Sigmoid colon (tissue), 7 donors: ENCODE results near the gene CEBPG. TPM values are rescaled to one million over a fixed set of nuclear protein-coding genes. Genes with fewer than 3 reads are reported as not detected.
A peak's percentile ranks its signal among the peaks of the same experiment; 100 is the strongest.

Experiments used
- DNase-seq: peaks from one replicate; pipeline ENCODE4 v3.0.0-alpha.2; 2019
- H3K27ac ChIP-seq, 4 donors: fragments of 200-600 bp; sonication (generic); one replicate each; pipeline ENCODE4 v1.5.1; 2016 to 2019; ENCODE audit warnings: mild to moderate bottlenecking in 1 of 4
- H3K27me3 ChIP-seq, 3 donors: fragments of 200-600 bp; sonication (generic); one replicate each; pipeline ENCODE4 v1.5.1; 2019; ENCODE audit warnings: mild to moderate bottlenecking in 1 of 3
- H3K36me3 ChIP-seq, 4 donors: fragments of 200-600 bp; sonication (generic); one replicate each; pipeline ENCODE4 v1.5.1; 2016 to 2019
- H3K4me1 ChIP-seq, 4 donors: fragments of 200-600 bp; sonication (generic); one replicate each; pipeline ENCODE4 v1.5.1; 2017 to 2019
- H3K4me3 ChIP-seq, 4 donors: fragments of 200-600 bp; sonication (generic); one replicate each; pipeline ENCODE4 v1.5.1; 2017 to 2019; ENCODE audit warnings: mild to moderate bottlenecking in 2 of 4, moderate library complexity in 1 of 4
- H3K9me3 ChIP-seq, 4 donors: fragments of 200-600 bp in 3 of 4; sonication (generic) in 3 of 4; one replicate each; pipeline versions ENCODE4 v1.5.1 to v1.6.1; 2013 to 2019
- EP300 ChIP-seq, 4 donors: sonication (generic); formaldehyde crosslinking; IDR thresholded peaks; one replicate each; pipeline ENCODE4 v1.6.1; 2017; ENCODE audit warnings: antibody characterized with exemption in 4 of 4
- POLR2A ChIP-seq, 2 donors: fragments of 450-650 bp; IDR thresholded peaks; one replicate each; pipeline ENCODE4 v1.6.1; 2016; ENCODE audit warnings: antibody characterized with exemption in 2 of 2, mild to moderate bottlenecking in 2 of 2, moderate library complexity in 2 of 2
- POLR2AphosphoS5 ChIP-seq, 4 donors: sonication (generic); formaldehyde crosslinking; IDR thresholded peaks; one replicate each; pipeline ENCODE4 v1.6.1; 2017; ENCODE audit warnings: antibody characterized with exemption in 4 of 4
- WGBS, 2 donors: extraction: QIAGEN DNeasy Blood & Tissue Kit; methylation state at CpG; one replicate each; pipeline ENCODE4 v1.1.7; 2013; 5-methylcytosine and 5-hydroxymethylcytosine counted together
- intact Hi-C: fragments of 100-400 bp; cut with DNase I; formaldehyde crosslinking; loops from one replicate; pipeline ENCODE4 v1.15.1; 2023
- polyA plus RNA-seq, 3 donors: library from polyadenylated mRNA; stranded (reverse); fragments of 200-250 nt; gene quantifications; one replicate each; pipeline ENCODE4 v1.2.3, GENCODE V29; 2013
- total RNA-seq, 4 donors: library from RNA; depleted of rRNA; stranded (reverse); fragments of >200 nt; gene quantifications; one replicate each; pipeline ENCODE4 v1.1.0, GENCODE V29; 2016
- TF ChIP-seq, protein P1 (sequence below), 4 experiments: fragments of 450-650 bp in 3 of 4; fragments of 200-600 bp in 1 of 4; IDR thresholded peaks; one replicate each; pipeline ENCODE4 v1.5.1; 2016 to 2019; ENCODE audit warnings: antibody characterized with exemption in 4 of 4, mild to moderate bottlenecking in 3 of 4, moderate library complexity in 2 of 4
- donor health status: healthy with polysubstance abuse.
- donor health status: Bipolar disorder and iron deficiency.
- donor health status: healthy.

Gene CEBPG
- total RNA-seq: 10 to 100 TPM; 18.6 to 27.8 (median 23.0) TPM
- polyA plus RNA-seq: 10 to 100 TPM; 44.2 to 84.6 (median 64.9) TPM

DNA sequence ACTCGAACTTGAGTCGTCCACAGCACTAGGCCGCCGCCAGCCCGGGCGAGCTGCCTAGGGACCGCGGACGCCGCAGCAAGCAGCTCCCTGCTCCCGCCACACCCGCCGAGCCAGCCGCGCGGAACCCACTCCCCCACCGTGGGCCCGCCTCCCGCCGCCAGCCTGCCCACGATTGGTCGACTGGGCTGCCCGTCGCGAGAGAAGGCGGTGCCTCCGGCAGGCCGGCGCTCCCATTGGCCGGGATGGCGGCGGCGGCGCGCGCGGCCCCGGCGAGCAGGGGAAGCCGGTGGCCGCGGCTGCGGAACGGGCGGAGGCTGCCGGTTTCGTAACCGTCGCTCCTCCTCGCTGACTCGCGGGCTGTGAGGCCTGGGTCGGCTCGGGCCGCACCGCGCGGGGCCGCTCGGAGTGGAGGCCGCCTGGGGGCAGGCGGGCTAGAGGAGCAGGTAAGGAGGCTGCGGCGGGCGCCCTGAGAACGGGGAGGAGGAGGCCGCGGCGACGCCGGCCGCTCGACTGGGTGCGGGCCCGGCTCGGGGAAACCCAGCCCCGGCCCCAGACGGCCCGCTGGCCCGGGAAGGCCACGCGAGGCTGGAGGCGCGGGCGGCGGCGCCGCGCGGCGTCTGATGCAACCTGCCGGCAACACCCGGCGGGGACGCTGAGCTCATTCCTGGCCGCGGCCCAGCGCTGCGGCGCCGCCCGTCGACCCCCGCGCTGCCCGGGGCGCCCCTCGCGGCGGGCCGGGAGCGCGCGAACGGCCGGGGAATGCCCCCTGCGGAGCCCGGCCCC is at the start of gene CEBPG:
CEBPG (plus strand) TSS at position 257 of the 783 bp plus-strand sequence. CDS start 5,531 bp downstream, outside the sequence.
- no peaks in the 10 kb centered on the region for H3K36me3 ChIP-seq
- H3K9me3 ChIP-seq: no peaks in the 10 kb centered on the region
- H3K27ac ChIP-seq: peak within 1 kb of the TSS; percentile 94 to 100 (median 96)
- no peaks in the 10 kb centered on the region for H3K27me3 ChIP-seq
- 0% methylated on average over 118 of the region's 118 CpGs for WGBS, 2 donors
- TF ChIP-seq EP300 (IDR thresholded peaks at IDR 0.05) (no peak), POLR2AphosphoS5 (IDR thresholded peaks at IDR 0.05) (peak; percentile 73 to 93 (median 86)), POLR2A (IDR thresholded peaks at IDR 0.05) (peak; percentile 18 to 49)
- TF ChIP-seq, protein P1, sequence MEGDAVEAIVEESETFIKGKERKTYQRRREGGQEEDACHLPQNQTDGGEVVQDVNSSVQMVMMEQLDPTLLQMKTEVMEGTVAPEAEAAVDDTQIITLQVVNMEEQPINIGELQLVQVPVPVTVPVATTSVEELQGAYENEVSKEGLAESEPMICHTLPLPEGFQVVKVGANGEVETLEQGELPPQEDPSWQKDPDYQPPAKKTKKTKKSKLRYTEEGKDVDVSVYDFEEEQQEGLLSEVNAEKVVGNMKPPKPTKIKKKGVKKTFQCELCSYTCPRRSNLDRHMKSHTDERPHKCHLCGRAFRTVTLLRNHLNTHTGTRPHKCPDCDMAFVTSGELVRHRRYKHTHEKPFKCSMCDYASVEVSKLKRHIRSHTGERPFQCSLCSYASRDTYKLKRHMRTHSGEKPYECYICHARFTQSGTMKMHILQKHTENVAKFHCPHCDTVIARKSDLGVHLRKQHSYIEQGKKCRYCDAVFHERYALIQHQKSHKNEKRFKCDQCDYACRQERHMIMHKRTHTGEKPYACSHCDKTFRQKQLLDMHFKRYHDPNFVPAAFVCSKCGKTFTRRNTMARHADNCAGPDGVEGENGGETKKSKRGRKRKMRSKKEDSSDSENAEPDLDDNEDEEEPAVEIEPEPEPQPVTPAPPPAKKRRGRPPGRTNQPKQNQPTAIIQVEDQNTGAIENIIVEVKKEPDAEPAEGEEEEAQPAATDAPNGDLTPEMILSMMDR (IDR thresholded peaks at IDR 0.05): no peak
- H3K4me3 ChIP-seq: peak within 1 kb of the TSS; percentile 55 to 83 (median 80)
- DNase-seq: peak; percentile 98
- intact Hi-C loops: loop anchor here (1.0 to 2.0 kb wide), 2 partner anchors 17 to 70 kb away; no protein-coding TSS in a partner anchor
- H3K4me1 ChIP-seq: peaks cover 0 to 39% (median 32%) of the 10 kb centered on the region in 4 donors

DNA sequence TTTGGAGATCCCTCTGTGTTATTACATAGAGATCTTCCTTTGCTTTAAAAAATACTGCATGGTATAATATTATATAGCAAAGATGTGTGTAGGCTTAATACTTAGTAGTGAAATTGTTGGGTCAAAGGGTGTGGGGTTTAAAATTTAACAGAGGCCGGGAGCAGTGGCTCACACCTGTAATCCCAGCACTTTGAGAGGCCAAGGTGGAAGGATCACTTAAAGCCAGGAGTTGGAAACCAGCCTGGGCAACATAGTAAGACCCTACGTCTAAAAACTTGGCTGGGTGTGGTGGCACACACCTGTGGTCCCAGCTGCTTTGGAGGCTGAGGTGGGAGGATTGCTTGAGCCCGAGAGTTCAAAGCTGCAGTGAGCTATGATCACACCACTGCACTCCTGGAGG is 48.9 kb upstream of the CEBPG start:
- Histone ChIP-seq H3K4me1 (peaks cover 0 to 7% (median 2%) of the 10 kb centered on the region in 4 donors), H3K36me3 (no peaks in the 10 kb centered on the region), H3K9me3 (peaks cover 0 to 4% (median 0%) of the 10 kb centered on the region in 4 donors), H3K4me3 (no peak overlapping the region), H3K27me3 (no peaks in the 10 kb centered on the region), H3K27ac (no peak overlapping the region)
- no peak for DNase-seq
- intact Hi-C loops: no loop called here
- TF ChIP-seq POLR2AphosphoS5 (IDR thresholded peaks at IDR 0.05): no peak
- TF ChIP-seq POLR2A (IDR thresholded peaks at IDR 0.05): no peak
- TF ChIP-seq EP300 (IDR thresholded peaks at IDR 0.05): no peak
- TF ChIP-seq, protein P1 (IDR thresholded peaks at IDR 0.05): no peak
- 23 to 77% methylated on average over 3 of the region's 3 CpGs for WGBS, 2 donors

DNA sequence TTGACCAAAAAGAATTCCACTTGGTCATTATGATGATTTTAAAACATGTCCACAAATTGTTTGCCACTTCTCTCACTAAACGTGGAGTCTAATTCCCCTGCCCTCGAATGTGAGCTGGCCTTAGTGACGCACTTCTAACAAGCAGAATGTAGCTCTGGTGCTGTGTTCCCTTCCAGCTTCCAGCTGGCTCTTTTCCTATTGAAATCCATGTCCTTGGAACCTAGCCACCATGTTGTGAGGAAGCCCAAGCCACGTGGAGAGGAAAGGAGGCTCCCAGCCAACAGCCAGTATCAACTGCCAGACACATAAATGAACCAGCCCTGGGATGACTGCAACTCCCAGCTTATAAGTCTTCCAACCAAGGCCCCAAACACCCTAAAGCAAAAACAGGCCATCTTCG is 47.6 kb upstream of the CEBPG start:
- 74 to 88% methylated on average over 5 of the region's 5 CpGs for WGBS, 2 donors
- Histone ChIP-seq H3K36me3 (no peaks in the 10 kb centered on the region), H3K4me1 (peaks cover 0 to 7% (median 2%) of the 10 kb centered on the region in 4 donors), H3K9me3 (peaks cover 0 to 4% (median 0%) of the 10 kb centered on the region in 4 donors), H3K27ac (peak overlapping the region in 3 of 4 donors; percentile 57 to 72 (median 70)), H3K4me3 (no peak overlapping the region), H3K27me3 (no peaks in the 10 kb centered on the region)
- no peak for TF ChIP-seq POLR2A (IDR thresholded peaks at IDR 0.05)
- TF ChIP-seq POLR2AphosphoS5 (IDR thresholded peaks at IDR 0.05): peak; percentile 71 to 82 (median 74)
- peak in 3 of 4 donors; percentile 26 to 85 (median 37) for TF ChIP-seq EP300 (IDR thresholded peaks at IDR 0.05)
- TF ChIP-seq, protein P1 (IDR thresholded peaks at IDR 0.05): no peak
- intact Hi-C loops: no loop called here
- peak; percentile 93 for DNase-seq

DNA sequence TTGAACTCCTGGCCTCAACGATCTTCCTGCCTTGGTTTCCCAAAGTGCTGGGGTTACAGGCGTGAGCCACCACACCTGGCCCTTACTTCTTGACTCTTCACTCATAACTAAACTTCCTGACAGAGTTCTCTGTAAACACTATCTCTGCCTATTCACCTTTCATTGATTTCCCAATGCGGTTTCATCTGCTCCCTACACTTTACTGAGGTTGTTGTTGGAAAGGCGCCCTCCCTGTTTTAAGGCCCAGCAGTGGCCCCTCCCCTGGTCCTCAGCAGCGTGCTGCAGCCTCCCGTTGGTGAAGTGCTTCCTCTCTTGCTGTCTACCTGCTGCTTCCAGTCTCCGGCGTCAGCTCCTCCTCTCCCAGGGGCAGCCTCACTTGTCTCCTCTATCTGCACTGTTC is 44.4 kb upstream of the CEBPG start:
- intact Hi-C loops: no loop called here
- Histone ChIP-seq H3K4me3 (no peak overlapping the region), H3K36me3 (no peaks in the 10 kb centered on the region), H3K27ac (no peak overlapping the region), H3K27me3 (no peaks in the 10 kb centered on the region), H3K4me1 (peaks cover 0 to 7% (median 2%) of the 10 kb centered on the region in 4 donors), H3K9me3 (peaks cover 0 to 4% (median 0%) of the 10 kb centered on the region in 4 donors)
- TF ChIP-seq POLR2A (IDR thresholded peaks at IDR 0.05) (no peak), POLR2AphosphoS5 (IDR thresholded peaks at IDR 0.05) (no peak), EP300 (IDR thresholded peaks at IDR 0.05) (no peak)
- TF ChIP-seq, protein P1 (IDR thresholded peaks at IDR 0.05): no peak
- DNase-seq: no peak
- 79 to 81% methylated on average over 8 of the region's 8 CpGs for WGBS, 2 donors
